ENCODE measurements around the gene TNNI2. TPM values are rescaled to one million over a fixed set of nuclear protein-coding genes. Genes with fewer than 3 reads are reported as not detected.

TNNI2 gene
- total and polyA plus RNA-seq, 2 donors (not counting 3 experiments of a cell fraction or from before 2014, with no cell fraction given) = not detected

DNA sequence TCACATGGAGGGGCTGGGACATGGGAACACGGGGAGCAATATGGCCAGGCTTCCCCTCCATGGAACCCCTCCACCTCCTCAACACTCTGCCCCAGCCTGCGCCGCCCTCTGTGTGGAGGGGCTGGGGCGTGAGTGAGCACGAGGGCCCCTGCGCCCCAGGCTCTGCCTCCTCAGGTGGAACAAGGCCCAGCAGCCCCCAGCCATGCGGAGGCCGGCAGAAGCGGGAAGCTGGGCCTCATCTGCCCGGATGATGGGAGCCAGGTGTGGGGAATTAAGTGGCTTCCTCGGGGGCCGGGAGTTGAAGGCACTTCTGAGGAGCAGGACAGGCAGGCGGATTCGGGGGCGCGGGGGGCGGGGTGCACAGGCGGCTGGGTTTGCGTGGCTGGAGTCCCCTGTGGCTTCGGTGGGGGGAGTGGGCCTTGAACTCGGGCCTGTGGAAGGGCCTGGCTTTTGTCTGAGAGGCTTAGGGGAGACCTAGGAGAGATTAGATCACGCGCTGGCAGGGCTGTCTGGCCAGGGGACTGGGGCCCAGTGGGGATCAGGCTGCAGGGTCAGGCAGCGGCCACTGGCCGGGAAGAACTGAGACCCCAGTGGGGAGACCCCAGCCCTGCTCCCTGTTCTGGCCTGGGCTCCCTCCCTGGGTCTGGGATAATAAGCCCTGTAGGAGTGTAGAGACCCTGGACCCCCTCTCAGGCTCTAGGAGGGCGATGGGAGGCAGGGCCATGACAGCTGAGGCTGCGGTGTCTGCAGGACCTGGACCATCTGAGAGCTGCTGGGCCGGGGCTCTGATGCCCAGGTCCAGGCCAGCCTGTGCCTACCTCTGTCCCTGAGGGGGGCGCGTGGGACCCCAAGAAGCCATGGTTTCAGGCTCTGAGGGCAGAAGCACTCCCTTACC is 39.6 kb downstream of the TNNI2 start:
- H2AFZ ChIP-seq (ENCODE audit: low read depth, low read length) = no peak overlapping the region
- H3K9me3 ChIP-seq (replicated peaks; ENCODE audit: control insufficient read depth, insufficient read depth, low read length) = no peaks in the 10 kb centered on the region
- FAIRE-seq = no peak
- ChIA-PET POLR2A (no interaction called here), CTCF (interaction anchor here (0.9 to 4.9 kb wide), 4 partner anchors 122 to 273 kb away, joined by 3 to 53 read pairs (median 20); no protein-coding TSS in a partner anchor)
- no peaks in the 10 kb centered on the region for H3K27me3 ChIP-seq (ENCODE audit: control insufficient read depth in 2 of 2, insufficient read depth in 2 of 2, low read length in 2 of 2)
- H3K79me2 ChIP-seq (ENCODE audit: control insufficient read depth, insufficient read depth, low read length) = no peaks in the 10 kb centered on the region
- no peaks in the 10 kb centered on the region for H3K36me3 ChIP-seq (ENCODE audit: control insufficient read depth in 2 of 2, extremely low read depth in 1 of 2, insufficient read depth in 2 of 2, low read length in 2 of 2)
- intact Hi-C loops (cut with micrococcal nuclease) (no loop called here), dilution Hi-C loops (cut with MboI; ENCODE audit: extremely low pct_ligation_motif_present, low sequenced_read_pairs) (no loop called here)
- TF ChIP-seq EZH2 (IDR thresholded peaks at IDR 0.05; ENCODE audit: borderline replicate concordance, low read depth, low read length, severe bottlenecking) (no peak), MYC (IDR thresholded peaks at IDR 0.05; ENCODE audit: low read depth, low read length) (no peak), FOS (IDR thresholded peaks at IDR 0.05; ENCODE audit: borderline replicate concordance, insufficient read depth, low read length) (no peak), POLR2AphosphoS5 (IDR thresholded peaks at IDR 0.05; ENCODE audit: insufficient read depth, low read depth, low read length) (no peak)
- TF ChIP-seq, protein P1, sequence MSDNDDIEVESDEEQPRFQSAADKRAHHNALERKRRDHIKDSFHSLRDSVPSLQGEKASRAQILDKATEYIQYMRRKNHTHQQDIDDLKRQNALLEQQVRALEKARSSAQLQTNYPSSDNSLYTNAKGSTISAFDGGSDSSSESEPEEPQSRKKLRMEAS (IDR thresholded peaks at IDR 0.05; ENCODE audit: insufficient read depth, insufficient read length) = no peak
- no peak overlapping the region for H3K4me2 ChIP-seq (ENCODE audit: insufficient read depth, low read length)
- H3K9me1 ChIP-seq (replicated peaks; ENCODE audit: control insufficient read depth, extremely low read depth, insufficient read depth, low read length) = no peaks in the 10 kb centered on the region
- no peak for DNase-seq (ENCODE audit: low read depth, low spot score)
- no TSS peak for BruUV-seq (replicated peaks)
- H4K20me1 ChIP-seq (replicated peaks; ENCODE audit: control insufficient read depth, extremely low read depth, insufficient read depth, low read length) = no peaks in the 10 kb centered on the region
- H3K4me1 ChIP-seq (ENCODE audit: control insufficient read depth, extremely low read depth, insufficient read depth, low read length) = no peaks in the 10 kb centered on the region
- no peak overlapping the region for H3K9ac ChIP-seq (replicated peaks; ENCODE audit: extremely low read depth, insufficient read depth, low read length)
- no peak overlapping the region for H3K4me3 ChIP-seq (replicated peaks in 1 of 3; ENCODE audit: insufficient read depth in 1 of 3, low read depth in 1 of 3, low read length in 3 of 3)
- no peak overlapping the region for H3K27ac ChIP-seq (ENCODE audit: insufficient read depth, low read depth, low read length)

- FAIRE-seq (no peak), DNase-seq (ENCODE audit: low read depth, low spot score) (no peak)
- Histone ChIP-seq H3K9me1 (replicated peaks; ENCODE audit: control insufficient read depth, extremely low read depth, insufficient read depth, low read length) (no peaks in the 10 kb centered on the region), H3K9me3 (replicated peaks; ENCODE audit: control insufficient read depth, insufficient read depth, low read length) (no peaks in the 10 kb centered on the region), H3K9ac (replicated peaks; ENCODE audit: extremely low read depth, insufficient read depth, low read length) (no peak overlapping the region), H4K20me1 (replicated peaks; ENCODE audit: control insufficient read depth, extremely low read depth, insufficient read depth, low read length) (no peaks in the 10 kb centered on the region), H3K36me3 (ENCODE audit: control insufficient read depth in 2 of 2, extremely low read depth in 1 of 2, insufficient read depth in 2 of 2, low read length in 2 of 2) (no peaks in the 10 kb centered on the region), H3K4me1 (ENCODE audit: control insufficient read depth, extremely low read depth, insufficient read depth, low read length) (no peaks in the 10 kb centered on the region), H3K27me3 (ENCODE audit: control insufficient read depth in 2 of 2, insufficient read depth in 2 of 2, low read length in 2 of 2) (no peaks in the 10 kb centered on the region), H3K4me2 (ENCODE audit: insufficient read depth, low read length) (no peak overlapping the region), H3K79me2 (ENCODE audit: control insufficient read depth, insufficient read depth, low read length) (no peaks in the 10 kb centered on the region), H3K27ac (ENCODE audit: insufficient read depth, low read depth, low read length) (no peak overlapping the region), H2AFZ (ENCODE audit: low read depth, low read length) (no peak overlapping the region), H3K4me3 (replicated peaks in 1 of 3; ENCODE audit: insufficient read depth in 1 of 3, low read depth in 1 of 3, low read length in 3 of 3) (no peak overlapping the region)
- dilution Hi-C loops (cut with MboI; ENCODE audit: extremely low pct_ligation_motif_present, low sequenced_read_pairs) (no loop called here), intact Hi-C loops (cut with micrococcal nuclease) (no loop called here)
- CTCF ChIA-PET = interaction anchor here (0.9 to 4.9 kb wide), 2 partner anchors 227 to 272 kb away, joined by 3 to 53 read pairs; no protein-coding TSS in a partner anchor
- BruUV-seq (replicated peaks) = no TSS peak
- POLR2A ChIA-PET = no interaction called here
- TF ChIP-seq POLR2AphosphoS5 (IDR thresholded peaks at IDR 0.05; ENCODE audit: insufficient read depth, low read depth, low read length) (no peak), GATA2 (IDR thresholded peaks at IDR 0.05; ENCODE audit: insufficient read depth, insufficient read length, low read depth, low read length) (no peak), CTCF (IDR thresholded peaks at IDR 0.05; ENCODE audit: extremely low read depth in 1 of 2, insufficient read depth in 1 of 2, low read depth in 1 of 2, low read length in 2 of 2) (no peak), JUN (IDR thresholded peaks at IDR 0.05; ENCODE audit: borderline replicate concordance, insufficient read depth, insufficient read length, low read depth) (no peak), FOS (IDR thresholded peaks at IDR 0.05; ENCODE audit: borderline replicate concordance, insufficient read depth, low read length) (no peak), EZH2 (IDR thresholded peaks at IDR 0.05; ENCODE audit: borderline replicate concordance, low read depth, low read length, severe bottlenecking) (no peak), MYC (IDR thresholded peaks at IDR 0.05; ENCODE audit: low read depth, low read length) (no peak), POLR2A (IDR thresholded peaks at IDR 0.05; ENCODE audit: low read depth, low read length) (no peak)
- TF ChIP-seq, protein P1 (IDR thresholded peaks at IDR 0.05; ENCODE audit: insufficient read depth, insufficient read length) = no peak
Measured at GRCh38 chr11:1879342-1879940, 40.7 kb downstream of the TNNI2 start.
